GM21717 (cell line): Measurements from ENCODE around the gene ABHD16B.
A peak's percentile ranks its signal among the peaks of the same experiment; 100 is the strongest.

Experiments
- ATAC-seq: cut with Tn5 transposase; IDR thresholded peaks from one replicate; pipeline ENCODE4 v1.9.1; 2021; ENCODE audit warnings: mild to moderate bottlenecking, moderate library complexity; ENCODE audit not compliant: unreplicated experiment

ABHD16B gene

GRCh38 chr20:63894358-63895201 is 33.3 kb downstream of the ABHD16B start, which contains the start of gene DNAJC5:
TSS of gene DNAJC5 (plus strand) at chr20:63895126. CDS start at chr20:63928346, 33,220 bp downstream.
- ATAC-seq = peak; percentile 51

- ATAC-seq = peak; percentile 8
These were observed 34.1 kb downstream of the ABHD16B start for GRCh38 chr20:63895202-63895951.

- peak; percentile 1 for ATAC-seq
These were observed 34.6 kb downstream of the ABHD16B start for GRCh38 chr20:63895952-63896263.

DNA sequence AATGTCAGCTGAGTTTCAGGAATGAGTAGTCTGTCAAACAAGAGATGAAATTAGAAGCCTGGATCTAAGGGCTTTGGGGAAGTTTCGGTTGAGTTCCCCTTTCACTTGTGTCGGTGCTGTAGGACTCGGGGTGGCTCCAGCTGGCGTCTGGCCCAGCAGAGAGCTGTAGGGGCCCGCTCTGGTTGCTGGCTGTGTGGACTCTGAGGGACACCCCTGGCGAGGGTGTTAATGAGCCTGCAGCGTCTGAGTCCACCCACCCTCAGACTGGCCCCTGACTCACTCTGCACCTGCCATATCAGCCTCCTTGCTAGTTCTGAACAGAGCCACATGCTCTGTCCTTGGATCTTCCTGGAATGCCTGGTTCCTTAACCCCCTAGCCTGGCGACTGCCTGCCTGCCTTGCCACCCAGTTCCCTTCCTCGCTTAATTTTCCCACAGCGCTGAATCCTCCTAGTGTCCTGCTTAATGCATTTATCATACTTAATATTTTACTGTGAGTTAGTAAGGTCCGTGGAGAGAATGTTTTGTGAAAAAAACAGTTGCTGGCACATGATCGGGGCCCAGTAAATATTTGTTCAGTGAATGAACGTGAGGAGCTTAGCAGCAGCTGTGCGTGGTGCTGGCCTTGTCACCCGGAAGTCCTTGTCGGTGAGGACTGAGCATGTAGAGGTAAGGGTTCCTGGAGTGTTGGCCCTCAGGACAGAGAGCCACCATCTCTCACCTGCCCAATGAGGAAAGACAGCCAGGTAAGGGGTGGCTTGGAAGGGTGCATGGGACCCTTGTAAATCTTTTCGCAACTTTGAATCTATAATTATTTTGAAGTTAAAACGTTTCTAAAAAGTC is 35.2 kb downstream of the ABHD16B start:
- ATAC-seq = peak; percentile 32

DNA sequence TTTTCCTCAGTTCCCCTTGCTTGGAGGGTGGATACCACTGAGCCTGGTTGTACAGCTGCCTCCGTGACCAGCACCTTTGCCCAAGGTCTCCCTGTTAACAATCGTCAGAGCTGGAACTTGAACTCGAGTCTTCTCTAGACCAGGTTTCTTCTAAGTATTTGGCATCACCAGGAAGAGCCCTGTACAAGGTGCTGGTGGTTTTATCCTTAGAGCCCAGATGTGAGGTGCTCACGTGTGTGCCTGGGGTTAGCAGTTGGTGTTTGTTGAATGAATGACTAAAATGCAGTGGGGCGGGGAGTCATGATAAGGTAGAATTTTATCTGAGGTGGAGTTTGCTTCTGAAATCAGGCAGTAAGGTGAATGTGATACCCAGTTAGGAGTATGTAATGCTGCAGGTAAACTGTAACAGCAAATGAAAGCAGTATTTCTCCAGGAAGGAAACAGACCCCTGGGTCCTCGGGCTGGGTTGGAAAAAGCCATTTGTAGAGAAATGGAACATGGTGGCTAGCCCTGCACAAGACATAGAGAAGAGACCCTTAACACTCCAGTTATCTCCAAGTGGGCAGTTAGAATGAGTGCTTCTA is 36.8 kb downstream of the ABHD16B start:
- no peak for ATAC-seq

DNA sequence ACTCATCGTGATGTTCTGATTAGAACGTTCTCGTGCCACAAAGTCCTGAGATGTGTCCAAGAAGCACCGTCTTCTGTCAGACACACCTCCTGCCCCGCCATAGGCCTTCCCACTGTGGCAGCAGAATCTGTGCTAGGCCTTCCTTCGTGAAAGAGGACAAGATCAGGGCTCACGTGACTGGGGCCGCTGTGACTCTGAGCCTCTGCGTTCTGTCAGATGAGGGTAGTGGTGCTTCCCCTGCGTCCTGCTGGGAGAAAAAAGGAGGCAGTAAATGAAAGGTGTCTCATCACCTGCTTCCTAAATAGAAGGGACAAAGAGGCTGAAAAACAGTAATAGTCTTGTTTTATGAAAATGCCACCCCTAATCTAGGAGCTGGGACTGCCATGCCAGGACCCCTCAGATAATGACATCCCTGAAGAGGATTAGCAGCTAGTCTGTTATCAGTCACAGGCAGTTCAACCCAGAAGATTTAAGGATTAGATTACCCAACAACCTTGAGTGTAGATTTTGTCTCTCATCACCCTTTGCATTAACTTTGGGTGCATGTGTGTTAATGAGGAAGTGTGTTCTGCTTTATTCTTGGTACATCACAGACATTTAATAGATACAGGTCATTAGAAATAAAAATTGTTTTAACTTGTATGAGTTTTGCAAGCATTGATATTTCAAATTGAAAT is 37.7 kb downstream of the ABHD16B start:
- no peak for ATAC-seq

GRCh38 chr20:63900413-63900812 is 39.1 kb downstream of the ABHD16B start:
- ATAC-seq = no peak

DNA sequence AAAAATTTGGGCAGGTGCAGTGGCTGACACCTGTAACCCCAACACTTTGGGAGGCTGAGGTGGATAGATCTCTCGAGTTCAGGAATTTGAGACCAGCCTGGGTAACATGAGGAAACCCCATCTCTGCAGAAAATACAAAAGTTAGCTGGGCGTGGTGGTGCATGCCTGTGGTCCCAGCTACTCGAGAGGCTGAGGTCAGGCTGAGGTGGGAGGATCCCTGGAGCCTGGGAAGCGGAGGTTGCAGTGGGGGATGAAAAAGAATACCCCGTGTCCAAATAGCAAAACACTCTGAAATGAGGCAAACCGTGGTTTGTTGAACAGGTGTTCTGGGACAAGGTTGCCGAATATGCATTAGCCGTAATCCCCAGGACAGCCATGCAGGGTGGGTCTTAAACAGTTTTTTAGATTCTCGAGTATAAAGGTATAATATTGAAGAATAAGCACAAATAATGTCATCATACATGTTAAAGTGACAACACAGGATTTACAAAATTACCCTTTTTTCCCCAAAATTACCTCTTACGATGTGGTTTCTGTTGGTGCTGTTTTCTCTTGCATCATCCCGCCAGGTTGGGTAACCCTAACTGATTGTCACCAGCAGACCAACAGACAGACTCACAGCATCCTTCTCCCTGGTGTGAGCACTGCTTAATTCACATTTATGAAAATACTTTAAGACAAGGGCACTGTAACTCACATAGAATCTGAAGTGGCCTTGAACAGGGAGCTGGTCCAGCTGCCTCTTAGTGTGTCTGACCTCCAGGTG is 42.7 kb downstream of the ABHD16B start:
- no peak for ATAC-seq

DNA sequence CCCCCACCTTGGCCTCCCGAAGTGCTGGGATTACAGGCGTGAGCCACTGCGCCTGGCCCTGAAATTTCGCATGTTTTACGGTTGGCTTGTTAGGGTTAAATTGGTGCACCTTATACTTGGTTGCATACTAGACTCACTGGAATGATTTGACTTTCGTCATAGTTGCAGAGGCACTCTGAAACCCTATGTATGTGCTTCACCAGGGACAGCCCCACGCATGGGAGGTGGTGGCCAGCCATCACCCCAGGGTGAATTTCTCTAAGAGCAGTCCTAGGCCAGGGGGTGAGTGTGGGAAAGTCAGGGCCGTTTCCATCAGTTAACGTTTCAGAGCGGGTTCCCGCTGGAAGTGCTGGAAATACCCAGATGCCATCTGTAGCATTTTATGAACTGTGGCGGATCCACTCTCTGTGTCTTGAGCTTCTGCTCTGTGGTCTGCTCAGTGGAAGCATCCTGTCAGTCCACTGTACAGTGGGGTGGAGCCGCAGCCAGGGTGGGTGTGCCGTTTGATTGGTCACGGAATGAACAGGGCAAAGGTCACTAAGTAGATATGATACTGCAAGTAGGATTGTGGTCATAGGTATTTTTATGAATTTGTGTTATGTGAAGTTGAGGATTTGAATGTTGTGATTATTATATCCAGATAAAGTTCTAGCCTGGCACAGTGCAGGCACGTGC is 46.8 kb downstream of the ABHD16B start:
- ATAC-seq = no peak

DNA sequence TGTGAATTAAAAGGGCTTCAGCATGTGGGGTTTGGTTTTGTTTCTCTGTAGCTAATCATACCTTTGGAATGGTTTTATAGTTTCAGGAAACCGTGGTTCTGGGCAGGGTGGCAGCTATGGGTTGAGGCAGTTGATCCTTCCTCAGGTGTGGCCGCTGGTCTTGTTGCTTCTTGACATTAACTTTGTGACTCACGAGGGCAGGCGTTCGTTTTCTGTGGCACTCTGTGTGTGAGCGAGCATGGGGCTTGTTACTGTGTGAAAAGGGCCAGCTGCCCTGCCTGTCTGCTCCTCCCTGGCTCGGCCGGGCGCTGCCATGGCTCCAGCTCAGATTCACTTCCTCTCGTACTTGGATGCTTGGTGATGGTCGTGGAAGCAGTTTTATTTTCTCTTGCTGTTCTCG is 49.9 kb downstream of the ABHD16B start:
- no peak for ATAC-seq
